DOHH2 (cell line): ENCODE measurements around the gene OSBPL1A.

Source experiments
- EZH2phosphoT487 ChIP-seq: fragments of 200-600 bp; sonication (generic); IDR thresholded peaks from 2 replicates; pipeline ENCODE4 v1.6.1; 2017; ENCODE audit warnings: borderline replicate concordance, mild to moderate bottlenecking, antibody characterized with exemption, low read length, moderate library complexity, mixed read lengths
- TF ChIP-seq, protein P1 (sequence below): fragments of 200-600 bp; sonication (generic); IDR thresholded peaks from one replicate; pipeline ENCODE4 v1.5.1; 2014; ENCODE audit warnings: antibody characterized with exemption, mild to moderate bottlenecking, low read depth, low read length; ENCODE audit not compliant: poor library complexity, severe bottlenecking

DNA sequence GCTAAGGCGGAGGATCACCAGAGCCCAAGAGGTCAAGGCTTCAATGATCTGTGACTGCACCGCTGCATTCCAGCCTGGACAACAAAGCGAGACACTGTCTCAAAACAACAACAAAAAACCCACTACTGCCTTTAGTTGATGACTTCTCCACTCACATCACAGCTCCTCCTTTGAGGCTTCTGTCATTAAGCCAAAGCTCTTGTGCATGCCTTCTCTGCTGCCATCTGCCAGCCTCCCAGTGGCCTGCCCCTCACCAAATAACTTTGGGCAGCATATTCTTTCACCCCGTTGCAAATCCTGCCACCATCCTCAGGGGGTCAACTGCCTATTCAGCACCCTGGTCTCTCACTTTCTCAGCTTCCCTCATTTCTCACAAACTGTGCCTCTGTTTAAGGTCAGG is 27.5 kb downstream of the OSBPL1A start:
- TF ChIP-seq, protein P1, sequence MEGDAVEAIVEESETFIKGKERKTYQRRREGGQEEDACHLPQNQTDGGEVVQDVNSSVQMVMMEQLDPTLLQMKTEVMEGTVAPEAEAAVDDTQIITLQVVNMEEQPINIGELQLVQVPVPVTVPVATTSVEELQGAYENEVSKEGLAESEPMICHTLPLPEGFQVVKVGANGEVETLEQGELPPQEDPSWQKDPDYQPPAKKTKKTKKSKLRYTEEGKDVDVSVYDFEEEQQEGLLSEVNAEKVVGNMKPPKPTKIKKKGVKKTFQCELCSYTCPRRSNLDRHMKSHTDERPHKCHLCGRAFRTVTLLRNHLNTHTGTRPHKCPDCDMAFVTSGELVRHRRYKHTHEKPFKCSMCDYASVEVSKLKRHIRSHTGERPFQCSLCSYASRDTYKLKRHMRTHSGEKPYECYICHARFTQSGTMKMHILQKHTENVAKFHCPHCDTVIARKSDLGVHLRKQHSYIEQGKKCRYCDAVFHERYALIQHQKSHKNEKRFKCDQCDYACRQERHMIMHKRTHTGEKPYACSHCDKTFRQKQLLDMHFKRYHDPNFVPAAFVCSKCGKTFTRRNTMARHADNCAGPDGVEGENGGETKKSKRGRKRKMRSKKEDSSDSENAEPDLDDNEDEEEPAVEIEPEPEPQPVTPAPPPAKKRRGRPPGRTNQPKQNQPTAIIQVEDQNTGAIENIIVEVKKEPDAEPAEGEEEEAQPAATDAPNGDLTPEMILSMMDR, result no peak
- TF ChIP-seq EZH2phosphoT487, result no peak
